A549 (cell line): Measurements from ENCODE around the gene MOB3A. TPM values are rescaled to one million over a fixed set of nuclear protein-coding genes. Genes with fewer than 3 reads are reported as not detected.
"Not testable (repeated sequence)": the region's sequence is repeated elsewhere in the genome, so short reads cannot be mapped to it uniquely, and the experiment has no call there.

Experiments
- ATAC-seq, 2 experiments: fragments of 200-7000 bp in 1 of 2; fragments of >200 bp in 1 of 2; cut with Nextera tagmentation in 1 of 2; cut with Tn5 transposase in 1 of 2; 3 replicates each; pipeline versions ENCODE4 v1.8.0 to v1.9.1; 2018 to 2020; ENCODE audit warnings: mild to moderate bottlenecking in 1 of 2, moderate library complexity in 1 of 2
- CTCF ChIA-PET: fragments of 300-600 bp; sonication (Branson Sonifier 250); formaldehyde crosslinking; extraction: SDS; loops from one replicate; lab custom pipeline; 2021; ENCODE audit warnings: antibody characterized with exemption, inconsistent platforms; lab: Yijun Ruan, JAX
- POLR2A ChIA-PET: fragments of 350-600 bp; formaldehyde crosslinking; extraction: SDS; loops from one replicate; lab custom pipeline; 2021; ENCODE audit warnings: antibody characterized with exemption, inconsistent platforms; lab: Yijun Ruan, JAX
- DNase-seq, 2 experiments: peaks; one replicate each; pipeline versions ENCODE4 v3.0.0 to v3.0.0-alpha.2; 2011 to 2016; ENCODE audit warnings: low read depth in 1 of 2, low spot score in 1 of 2
- FAIRE-seq: peaks from 2 replicates; lab custom pipeline; 2011; peaks lifted over from hg19 to GRCh38; lab: Jason Lieb, UNC
- H3K27ac ChIP-seq, 2 experiments: fragments of >200 bp; sonication (Bioruptor Twin); formaldehyde crosslinking; 3 replicates each; pipeline ENCODE4 v1.5.1; 2016 to 2017
- H3K4me1 ChIP-seq: fragments of >200 bp; sonication (Bioruptor Twin); formaldehyde crosslinking; 3 replicates; pipeline ENCODE4 v1.6.1; 2016
- H3K4me2 ChIP-seq: fragments of >200 bp; sonication (Bioruptor Twin); formaldehyde crosslinking; 3 replicates; pipeline ENCODE4 v1.6.1; 2016
- H3K4me3 ChIP-seq: fragments of >200 bp; sonication (Bioruptor Twin); formaldehyde crosslinking; 3 replicates; pipeline ENCODE4 v1.5.1; 2016
- H3K9me3 ChIP-seq: fragments of >200 bp; sonication (Bioruptor Twin); formaldehyde crosslinking; 3 replicates; pipeline ENCODE4 v1.6.1; 2016
- CBX2 ChIP-seq: fragments of 200-600 bp; sonication (generic); IDR thresholded peaks from 2 replicates; pipeline ENCODE4 v1.6.1; 2016; ENCODE audit warnings: low read depth, mild to moderate bottlenecking, borderline replicate concordance
- CBX8 ChIP-seq: fragments of 200-600 bp; sonication (generic); IDR thresholded peaks from 2 replicates; pipeline ENCODE4 v1.6.1; 2016
- CTCF ChIP-seq: fragments of >200 bp; sonication (Bioruptor Twin); formaldehyde crosslinking; IDR thresholded peaks from 3 replicates; pipeline ENCODE4 v1.5.1; 2016
- EHMT2 ChIP-seq: fragments of 200-600 bp; sonication (generic); IDR thresholded peaks from 2 replicates; pipeline ENCODE4 v1.6.1; 2016; ENCODE audit warnings: antibody characterized with exemption, low read depth, mild to moderate bottlenecking, moderate library complexity
- ELK1 ChIP-seq: fragments of 150-350 bp; IDR thresholded peaks from 2 replicates; pipeline ENCODE4 v1.6.1; 2014; ENCODE audit warnings: low read depth, mild to moderate bottlenecking, low read length
- EP300 ChIP-seq, 2 experiments: fragments of >200 bp; sonication (Bioruptor Twin); formaldehyde crosslinking; IDR thresholded peaks; 2 replicates in 1 of 2; 3 replicates in 1 of 2; pipeline ENCODE4 v1.6.1; 2016 to 2017
- ESRRA ChIP-seq: fragments of 150-350 bp; IDR thresholded peaks from 2 replicates; pipeline ENCODE4 v1.6.1; 2014; ENCODE audit warnings: mild to moderate bottlenecking, low read length, borderline replicate concordance
- HMGXB4 ChIP-seq: fragments of 250-450 bp; sonication (Bioruptor Pico); IDR thresholded peaks from 2 replicates; pipeline ENCODE4 v1.5.0; 2021; ENCODE audit warnings: mild to moderate bottlenecking, moderate library complexity, borderline replicate concordance
- HOXB5 ChIP-seq: fragments of 250-450 bp; sonication (Bioruptor Pico); IDR thresholded peaks from 2 replicates; pipeline ENCODE4 v1.5.0; 2020; ENCODE audit warnings: mild to moderate bottlenecking, moderate library complexity
- JUN ChIP-seq, 2 experiments: fragments of >200 bp; sonication (Bioruptor Twin); formaldehyde crosslinking; IDR thresholded peaks; 2 replicates in 1 of 2; 3 replicates in 1 of 2; pipeline ENCODE4 v1.6.1; 2016 to 2017
- JUNB ChIP-seq: fragments of >200 bp; sonication (Bioruptor Twin); formaldehyde crosslinking; IDR thresholded peaks from 2 replicates; pipeline ENCODE4 v1.6.1; 2016
- NFE2L2 ChIP-seq: fragments of 150-350 bp; conservative IDR thresholded peaks from 2 replicates; pipeline ENCODE4 v1.6.1; 2014; ENCODE audit warnings: low read length
- RAD21 ChIP-seq, 2 experiments: fragments of >200 bp in 1 of 2; sonication (Bioruptor Twin) in 1 of 2; formaldehyde crosslinking in 1 of 2; IDR thresholded peaks in 1 of 2; conservative IDR thresholded peaks in 1 of 2; 2 replicates in 1 of 2; 3 replicates in 1 of 2; pipeline ENCODE4 v1.6.1; 2012 to 2018; ENCODE audit warnings: inconsistent platforms in 1 of 2
- RARB ChIP-seq: fragments of 250-450 bp; sonication (Bioruptor Pico); IDR thresholded peaks from 2 replicates; pipeline ENCODE4 v1.8.0; 2021; ENCODE audit warnings: mild to moderate bottlenecking, moderate library complexity
- RFX5 ChIP-seq: fragments of 450-650 bp; IDR thresholded peaks from 2 replicates; pipeline ENCODE4 v1.7.1; 2014; ENCODE audit warnings: antibody characterized with exemption, mild to moderate bottlenecking, moderate library complexity
- RNF2 ChIP-seq: fragments of 200-600 bp; sonication (generic); IDR thresholded peaks from 2 replicates; pipeline ENCODE4 v1.6.1; 2016; ENCODE audit warnings: low read depth, mild to moderate bottlenecking, antibody characterized with exemption, moderate library complexity, borderline replicate concordance
- SREBF2 ChIP-seq: fragments of 450-650 bp; IDR thresholded peaks from 2 replicates; pipeline ENCODE4 v1.6.1; 2014; ENCODE audit warnings: mild to moderate bottlenecking, moderate library complexity
- USF2 ChIP-seq: fragments of 450-650 bp; IDR thresholded peaks from 2 replicates; pipeline ENCODE4 v1.6.1; 2014; ENCODE audit warnings: antibody characterized with exemption
- ZFP36 ChIP-seq: fragments of 450-650 bp; IDR thresholded peaks from 2 replicates; pipeline ENCODE4 v1.6.1; 2014; ENCODE audit warnings: borderline replicate concordance; ENCODE audit not compliant: partially characterized antibody
- ZSCAN20 ChIP-seq: fragments of 250-450 bp; sonication (Bioruptor Pico); IDR thresholded peaks from 2 replicates; pipeline ENCODE4 v1.8.0; 2022; ENCODE audit warnings: mild to moderate bottlenecking, moderate library complexity
- WGBS: methylation state at CpG from one replicate; pipeline ENCODE4 v1.1.6; 2017; ENCODE audit errors: missing lambda C conversion rate; 5-methylcytosine and 5-hydroxymethylcytosine counted together
- polyA plus RNA-seq, 4 experiments: library from polyadenylated mRNA; depleted of rRNA in 3 of 4; stranded (reverse); fragments of >200 nt; fragmentation: RNase III in 1 of 4; extraction: RNeasy Plus Mini Kit Qiagen cat#74134 plus additional on column Dnase treatment in 1 of 4; gene quantifications; 2 replicates in 3 of 4; 3 replicates in 1 of 4; pipeline ENCODE4 v1.2.3, GENCODE V29; 2011 to 2017

The MOB3A gene
- polyA plus RNA-seq, 2 of the 4 experiments (the other 2 are of a cell fraction) = 9.1 to 10.9 TPM

GRCh38 chr19:2096480-2097202 lies 515 bp upstream of the MOB3A start, which contains the start of gene IZUMO4:
Gene IZUMO4, plus strand, starts transcription at chr19:2096915. Its CDS starts 31 bp downstream, at chr19:2096946.
- peaks cover 14% of the 10 kb centered on the region; the same call in 1 of the 3 replicates for H3K4me1 ChIP-seq
- H3K27ac ChIP-seq = peak within 1 kb of the TSS; percentile 97
- H3K4me3 ChIP-seq = peak within 1 kb of the TSS; percentile 69
- CTCF ChIA-PET = interaction anchor here (0.8 to 1.3 kb wide), 3 partner anchors 12 to 32 kb away, joined by 3 to 4 read pairs (median 4); no protein-coding TSS in a partner anchor
- no CpG with 5 or more reads among the region's 70 CpGs for WGBS
- peak within 1 kb of the TSS; percentile 80 for H3K4me2 ChIP-seq
- POLR2A ChIA-PET = no interaction called here
- DNase-seq = peak; percentile 82 to 97
- ATAC-seq = peak; percentile 88 to 95
- H3K9me3 ChIP-seq = no peaks in the 10 kb centered on the region
- TF ChIP-seq ESRRA (no peak), CTCF (0 out of 3 replicates have a peak, but pooled peaks have one; percentile 8), NFE2L2 (no peak), JUNB (no peak), JUN (IDR thresholded peaks at IDR 0.05) (peak in 1 of 2 experiments; percentile 2; a peak in 1 of 5 replicates), RNF2 (no peak), RARB (CRISPR knock-in tag) (no peak), EHMT2 (no peak)
- TF ChIP-seq, all 56 proteins: peak for 2
- FAIRE-seq = no peak

- FAIRE-seq, H3K9me3 ChIP-seq, DNase-seq, H3K27ac ChIP-seq, H3K4me2 ChIP-seq, ATAC-seq, H3K4me3 ChIP-seq: not testable (repeated sequence)
- ChIA-PET CTCF (interaction anchor here (1.6 to 3.2 kb wide), 2 partner anchors 23 to 73 kb away, joined by 5 to 13 read pairs; no protein-coding TSS in a partner anchor), POLR2A (interaction anchor here (0.6 kb wide), 1 partner anchor 28 kb away, joined by 5 read pairs; no protein-coding TSS in a partner anchor)
- WGBS = 93% methylated on average over 13 of the region's 13 CpGs
- peaks cover 15% of the 10 kb centered on the region; the same call in 2 of the 3 replicates for H3K4me1 ChIP-seq
These were observed 4.1 kb downstream of the MOB3A start for GRCh38 chr19:2091926-2092525.

- DNase-seq = no peak
- Histone ChIP-seq H3K27ac (no peak overlapping the region), H3K4me1 (peaks cover 10% of the 10 kb centered on the region; the same call in 2 of the 3 replicates), H3K4me2 (no peak overlapping the region), H3K4me3 (no peak overlapping the region), H3K9me3 (no peaks in the 10 kb centered on the region)
- ATAC-seq = no peak
- CTCF ChIA-PET = interaction anchor here (1.0 to 3.2 kb wide), 2 partner anchors 18 to 20 kb away, joined by 3 to 13 read pairs; no protein-coding TSS in a partner anchor
- WGBS = 75% methylated on average over 1 of the region's 2 CpGs
- FAIRE-seq = no peak
- TF ChIP-seq EHMT2 = no peak
- no peak for TF ChIP-seq CBX8
- no peak for TF ChIP-seq CBX2
- no peak for TF ChIP-seq HOXB5 (CRISPR knock-in tag)
- TF ChIP-seq HMGXB4 (CRISPR knock-in tag) = no peak
- TF ChIP-seq ZFP36 = no peak
- no peak for TF ChIP-seq NFE2L2
- no peak for TF ChIP-seq EP300 (IDR thresholded peaks at IDR 0.05)
- no peak for TF ChIP-seq CTCF
- TF ChIP-seq RFX5 = no peak
- no peak for TF ChIP-seq JUN (IDR thresholded peaks at IDR 0.05)
- no peak for TF ChIP-seq ZSCAN20 (CRISPR knock-in tag)
- no peak for TF ChIP-seq RAD21 (conservative IDR thresholded peaks at IDR 0.05 in 1 of 2, IDR thresholded peaks at IDR 0.05 in 1 of 2)
- no peak for TF ChIP-seq RARB (CRISPR knock-in tag)
- no peak for TF ChIP-seq ELK1
- TF ChIP-seq SREBF2 = no peak
- TF ChIP-seq USF2 = no peak
- POLR2A ChIA-PET = no interaction called here
These were observed 6.4 kb downstream of the MOB3A start for GRCh38 chr19:2089727-2090053.
